HG02884 (cell line): ENCODE data around the gene OR2L13.
"Not testable (repeated sequence)": the region's sequence is repeated elsewhere in the genome, so short reads cannot be mapped to it uniquely, and the experiment has no call there.

Experiments
- ATAC-seq: cut with Tn5 transposase; IDR thresholded peaks from one replicate; pipeline ENCODE4 v1.9.1; 2021; ENCODE audit warnings: mild to moderate bottlenecking, moderate library complexity; ENCODE audit not compliant: unreplicated experiment

Gene OR2L13

GRCh38 chr1:248094884-248095283 is at the start of gene OR2L13:
TSS of gene OR2L13 (plus strand) at chr1:248095184. CDS start at chr1:248099376, 4,192 bp downstream.
- ATAC-seq: no peak

GRCh38 chr1:248045209-248045608 is 49.8 kb upstream of the OR2L13 start:
- no peak for ATAC-seq

- no peak for ATAC-seq
Observed at GRCh38 chr1:248046536-248046935, 48.4 kb upstream of the OR2L13 start, which contains the start of gene OR2L3. TSS of gene OR2L3 (plus strand) at chr1:248046836. CDS start at chr1:248060682, 13,846 bp downstream.

- ATAC-seq: no peak
Observed at GRCh38 chr1:248047008-248047407, 48.0 kb upstream of the OR2L13 start.

GRCh38 chr1:248054671-248055070 is 40.3 kb upstream of the OR2L13 start:
- no peak for ATAC-seq

- ATAC-seq: no peak
Observed at GRCh38 chr1:248055261-248055660, 39.7 kb upstream of the OR2L13 start.

- no peak for ATAC-seq
Observed at GRCh38 chr1:248065071-248065470, 29.9 kb upstream of the OR2L13 start.

GRCh38 chr1:248065604-248066003 is 29.4 kb upstream of the OR2L13 start:
- no peak for ATAC-seq

GRCh38 chr1:248083864-248084263 is 11.1 kb upstream of the OR2L13 start:
- ATAC-seq: not testable (repeated sequence)

- ATAC-seq: no peak
Observed at GRCh38 chr1:248098529-248098928, 3.5 kb downstream of the OR2L13 start.

GRCh38 chr1:248102847-248103246 is 7.9 kb downstream of the OR2L13 start:
- no peak for ATAC-seq

- no peak for ATAC-seq
Observed at GRCh38 chr1:248111157-248111556, 16.2 kb downstream of the OR2L13 start.

- ATAC-seq: no peak
Observed at GRCh38 chr1:248114890-248115289, 19.9 kb downstream of the OR2L13 start.

- no peak for ATAC-seq
Observed at GRCh38 chr1:248127653-248128052, 32.7 kb downstream of the OR2L13 start.

- no peak for ATAC-seq
Observed at GRCh38 chr1:248136811-248137210, 41.8 kb downstream of the OR2L13 start.

GRCh38 chr1:248140846-248141245 is 45.9 kb downstream of the OR2L13 start:
- no peak for ATAC-seq

- no peak for ATAC-seq
Observed at GRCh38 chr1:248143311-248143710, 48.3 kb downstream of the OR2L13 start.

- no peak for ATAC-seq
Observed at GRCh38 chr1:248144513-248145198, 49.7 kb downstream of the OR2L13 start, which contains the start of gene OR2M5. TSS of gene OR2M5 (plus strand) at chr1:248145148. CDS start at chr1:248145148, 0 bp downstream.
